ENCODE measurements around the gene AKR1C2. TPM values are rescaled to one million over a fixed set of nuclear protein-coding genes. Genes with fewer than 3 reads are reported as not detected.

AKR1C2 gene
- total RNA-seq, 1 donor from 2014 or later: 4.4 TPM

- TF ChIP-seq CTCF (conservative IDR thresholded peaks at IDR 0.05; ENCODE audit: low read depth, low read length): no peak
- no peak overlapping the region for H3K4me3 ChIP-seq (ENCODE audit: low read depth, low read length)
- DNase-seq (ENCODE audit: low read depth): no peak
Observed at GRCh38 chr10:5041471-5042023, 37.9 kb upstream of the AKR1C2 start.

DNA sequence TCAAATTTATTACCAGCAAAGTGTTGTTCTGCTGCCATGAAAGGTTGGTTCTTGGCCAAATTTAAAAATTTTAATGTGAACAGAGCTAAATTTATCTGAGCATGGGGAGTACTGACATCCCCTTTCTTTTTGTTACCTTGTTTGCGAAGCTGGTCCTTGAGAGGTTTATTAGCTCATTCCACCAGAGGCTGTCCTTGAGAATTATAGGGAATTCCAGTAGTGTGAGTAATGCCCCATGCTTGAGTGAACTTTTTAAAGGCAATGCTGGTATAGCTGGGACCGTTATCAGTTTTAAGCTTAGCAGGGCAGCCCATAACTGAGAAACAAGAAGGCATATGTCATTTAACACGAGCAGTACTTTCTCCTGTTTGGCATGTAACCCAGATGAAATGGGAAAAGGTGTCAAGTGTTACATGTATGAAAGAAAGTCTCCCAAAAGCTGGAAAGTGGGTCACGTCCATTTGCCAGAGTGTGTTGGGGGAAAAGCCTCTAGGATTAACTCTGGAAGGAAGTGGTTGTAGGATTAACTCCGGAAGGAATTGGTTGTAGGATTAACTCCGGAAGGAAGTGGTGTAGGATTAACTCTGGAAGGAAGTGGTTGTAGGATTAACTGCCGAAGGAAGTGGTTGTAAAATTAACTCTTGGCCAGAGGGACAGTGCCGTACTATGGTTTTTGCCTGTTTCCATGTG, 37.3 kb upstream of the AKR1C2 start:
- DNase-seq (ENCODE audit: low read depth): peak; percentile 75
- TF ChIP-seq CTCF (conservative IDR thresholded peaks at IDR 0.05; ENCODE audit: low read depth, low read length): no peak
- H3K4me3 ChIP-seq (ENCODE audit: low read depth, low read length): no peak overlapping the region

DNA sequence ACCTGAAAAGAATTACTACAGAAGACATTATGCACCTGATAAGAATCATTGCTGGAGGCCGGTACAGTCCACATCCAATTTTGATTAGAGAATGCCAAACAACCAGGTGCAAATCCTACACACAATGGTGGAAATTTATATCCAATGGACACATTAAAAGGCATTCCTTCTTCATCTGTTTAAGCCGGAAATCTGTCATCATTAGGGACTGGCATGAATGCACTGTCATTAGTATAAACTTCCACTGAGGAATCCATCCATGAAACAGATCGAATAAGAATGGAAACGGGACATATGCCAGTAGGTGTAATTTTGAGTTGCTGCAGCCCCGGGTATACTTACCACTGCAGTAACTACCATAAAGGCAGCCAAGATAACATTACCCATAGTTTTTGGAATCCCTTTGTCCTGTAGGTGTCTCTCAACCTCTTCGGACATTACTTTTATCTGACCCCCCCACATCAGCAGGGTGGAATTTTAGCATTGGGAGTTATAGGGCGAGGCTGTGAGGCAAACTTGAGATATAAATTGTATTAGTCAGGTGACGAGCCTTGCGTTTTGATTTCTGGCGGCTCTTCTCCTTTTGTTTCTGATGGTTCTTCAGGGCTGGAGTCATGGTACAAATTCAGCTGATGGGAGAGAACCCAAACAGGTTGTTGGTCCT, 36.5 kb upstream of the AKR1C2 start:
- H3K4me3 ChIP-seq (ENCODE audit: low read depth, low read length): no peak overlapping the region
- DNase-seq (ENCODE audit: low read depth): no peak
- no peak for TF ChIP-seq CTCF (conservative IDR thresholded peaks at IDR 0.05; ENCODE audit: low read depth, low read length)

DNA sequence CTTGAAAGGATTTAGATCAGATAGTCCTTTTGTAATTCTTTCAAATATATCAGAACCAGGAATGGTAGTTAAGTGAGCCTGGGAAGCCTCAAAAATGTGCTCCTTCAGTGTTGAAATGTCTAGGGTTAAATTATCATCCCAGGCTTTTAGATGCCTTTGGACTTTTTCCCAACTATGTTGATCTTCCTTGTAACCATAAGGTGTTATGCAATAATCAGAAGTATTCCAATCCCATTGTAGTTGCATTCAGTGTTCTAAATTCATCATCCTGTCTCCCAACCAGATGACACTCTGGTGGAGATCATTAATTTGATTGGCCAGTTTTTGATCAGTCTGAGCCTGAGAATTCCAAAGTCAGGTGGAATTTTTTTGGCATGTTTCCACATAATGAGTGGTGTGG, 35.1 kb upstream of the AKR1C2 start:
- no peak for DNase-seq (ENCODE audit: low read depth)
- H3K4me3 ChIP-seq (ENCODE audit: low read depth, low read length): no peak overlapping the region
- no peak for TF ChIP-seq CTCF (conservative IDR thresholded peaks at IDR 0.05; ENCODE audit: low read depth, low read length)

- DNase-seq (ENCODE audit: low read depth): no peak
- no peak overlapping the region for H3K4me3 ChIP-seq (ENCODE audit: low read depth, low read length)
- TF ChIP-seq CTCF (conservative IDR thresholded peaks at IDR 0.05; ENCODE audit: low read depth, low read length): no peak
Observed at GRCh38 chr10:5038101-5038500, 34.4 kb upstream of the AKR1C2 start.

GRCh38 chr10:5036511-5036910, 32.9 kb upstream of the AKR1C2 start:
- no peak for TF ChIP-seq CTCF (conservative IDR thresholded peaks at IDR 0.05; ENCODE audit: low read depth, low read length)
- no peak for DNase-seq (ENCODE audit: low read depth)
- H3K4me3 ChIP-seq (ENCODE audit: low read depth, low read length): no peak overlapping the region

Data from epithelial cell of proximal tubule (primary cell).